Heart right ventricle (tissue), 16 donors: ENCODE results near the gene CWC27. TPM values are rescaled to one million over a fixed set of nuclear protein-coding genes. Genes with fewer than 3 reads are reported as not detected.
"Not testable (repeated sequence)": the region's sequence is repeated elsewhere in the genome, so short reads cannot be mapped to it uniquely, and the experiment has no call there.

Experiments
- ATAC-seq, 8 donors: fragments of 200-7000 bp; cut with Tn5 transposase; one replicate each; pipeline ENCODE4 v1.9.1; 2020; ENCODE audit warnings: mild to moderate bottlenecking in 8 of 8, moderate library complexity in 8 of 8, moderate number of reproducible peaks in 1 of 8
- DNase-seq, 2 donors: peaks; one replicate each; pipeline ENCODE4 v3.0.0-alpha.2; 2020
- H3K27ac ChIP-seq, 10 donors: fragments of 200-600 bp; sonication (generic) in 2 of 10; one replicate each; pipeline versions ENCODE4 v1.5.0 to v1.8.0; 2020 to 2022; ENCODE audit warnings: mild to moderate bottlenecking in 3 of 10
- H3K27me3 ChIP-seq, 7 donors: fragments of 200-600 bp; one replicate each; pipeline ENCODE4 v1.8.0; 2021 to 2022; ENCODE audit warnings: mild to moderate bottlenecking in 2 of 7
- H3K36me3 ChIP-seq, 9 donors: fragments of 200-600 bp; sonication (generic) in 1 of 9; one replicate each; pipeline versions ENCODE4 v1.5.0 to v1.8.0; 2020 to 2022; ENCODE audit warnings: mild to moderate bottlenecking in 2 of 9
- H3K4me1 ChIP-seq, 9 donors: fragments of 200-600 bp; sonication (generic) in 1 of 9; one replicate each; pipeline versions ENCODE4 v1.5.0 to v1.8.0; 2020 to 2022; ENCODE audit warnings: mild to moderate bottlenecking in 4 of 9
- H3K4me3 ChIP-seq, 10 donors: fragments of 200-600 bp; sonication (generic) in 2 of 10; one replicate each; pipeline versions ENCODE4 v1.5.0 to v1.8.0; 2020 to 2022; ENCODE audit warnings: mild to moderate bottlenecking in 7 of 10, moderate library complexity in 2 of 10
- H3K9me3 ChIP-seq, 11 donors: fragments of 200-600 bp in 10 of 11; sonication (generic) in 2 of 11; one replicate each; pipeline versions ENCODE4 v1.5.0 to v1.8.0; 2013 to 2022; ENCODE audit warnings: mild to moderate bottlenecking in 2 of 11, control low read depth in 1 of 11, moderate library complexity in 1 of 11
- WGBS, 2 donors: extraction: QIAGEN DNeasy Blood & Tissue Kit; methylation state at CpG; one replicate each; pipeline ENCODE4 v1.1.7; 2013; ENCODE audit warnings: inconsistent platforms in 1 of 2; 5-methylcytosine and 5-hydroxymethylcytosine counted together
- intact Hi-C, 10 donors: fragments of 100-400 bp; cut with DNase I; formaldehyde crosslinking; loops; one replicate each; pipeline versions ENCODE4 v1.11.1 to v1.14.2; 2022
- polyA plus RNA-seq, 2 donors: library from polyadenylated mRNA; stranded (reverse); fragments of 200-250 nt; gene quantifications; one replicate each; pipeline ENCODE4 v1.2.3, GENCODE V29; 2013
- total RNA-seq, 10 donors: library from RNA; stranded (reverse); fragmentation: NEBNext Ultra II Directional in 3 of 10; extraction: Animal tissue kit (Norgen Biotek cat#: 25700) in 3 of 10; gene quantifications; one replicate each; pipeline versions ENCODE4 v1.2.1 to v1.2.4, GENCODE V29; 2021 to 2023
- TF ChIP-seq, protein P1 (sequence below), 9 donors: fragments of 200-600 bp; sonication (generic) in 2 of 9; IDR thresholded peaks; one replicate each; pipeline versions ENCODE4 v1.5.0 to v1.8.0; 2021 to 2022; ENCODE audit warnings: antibody characterized with exemption in 9 of 9, mild to moderate bottlenecking in 5 of 9, moderate library complexity in 1 of 9
- donor health status: Arrhythmogenic right ventricular cardiomyopathy.
- donor health status: ischemic (EF 13 %, LVEDD 7.1; RV severe dilation, severe dysfunction).
- donor health status: healthy with polysubstance abuse.
- donor health status: DM: no; HTN: yes; CAD: no.
- donor health status: DM: no; HTN: no; CAD: no.
- donor health status: ischemic (EF 25% LVEDD 6.9; RV normal size, moderate dysfunction).
- donor health status: ischemic (EF 25% LVEDD 5.7; RV mildly dilated, moderate dysfunction).
- donor health status: healthy.
- donor health status: DM: yes; HTN: yes; CAD: no.
- donor health status: Ischemic cardiomyopathy.
- donor health status: ischemic (EF 35%, LVEDD 5.7; RV mildly dilated, moderate dysfunction).
- donor health status: nonischemic (EF 11% LVEDD 7.7; RV severe dilation, severe dysfunction).
- donor health status: DM: yes; HTN: yes; CAD: no.
- donor health status: PGD.
- donor health status: ischemic (EF 29% LVEDD 5.4; RV normal size, mild dysfunction).
- donor health status: nonischemic (EF 23%, LVEDD 6.1; RV moderate dilation, normal function).

CWC27 gene
- total and polyA plus RNA-seq, 12 donors: 18.7 to 32.1 (median 23.5) TPM

DNA sequence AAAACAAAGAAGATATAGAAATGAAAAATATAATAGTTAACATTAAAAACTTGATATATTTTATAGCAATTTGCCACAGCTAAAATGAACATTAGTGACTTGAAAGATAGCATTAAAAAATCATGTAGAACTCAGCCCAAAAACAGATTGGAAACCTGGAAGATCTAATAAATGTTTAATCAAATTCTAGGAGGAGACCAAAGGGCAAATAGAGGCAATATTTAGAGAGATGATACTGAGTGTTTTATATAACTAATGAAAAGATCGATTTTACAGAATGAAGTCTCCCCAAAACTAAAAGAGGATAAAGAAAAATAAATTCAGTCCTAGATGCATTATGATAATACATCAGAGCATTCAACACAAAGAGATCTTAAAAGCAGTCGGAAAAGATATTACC, 127.0 kb downstream of the CWC27 start:
- no peaks in the 10 kb centered on the region for H3K4me1 ChIP-seq
- no peaks in the 10 kb centered on the region for H3K27me3 ChIP-seq
- 97 to 99% methylated on average over 2 of the region's 2 CpGs for WGBS, 2 donors
- no peak overlapping the region for H3K4me3 ChIP-seq
- H3K9me3 ChIP-seq: peaks cover 0 to 24% (median 4%) of the 10 kb centered on the region in 11 donors
- TF ChIP-seq, protein P1, sequence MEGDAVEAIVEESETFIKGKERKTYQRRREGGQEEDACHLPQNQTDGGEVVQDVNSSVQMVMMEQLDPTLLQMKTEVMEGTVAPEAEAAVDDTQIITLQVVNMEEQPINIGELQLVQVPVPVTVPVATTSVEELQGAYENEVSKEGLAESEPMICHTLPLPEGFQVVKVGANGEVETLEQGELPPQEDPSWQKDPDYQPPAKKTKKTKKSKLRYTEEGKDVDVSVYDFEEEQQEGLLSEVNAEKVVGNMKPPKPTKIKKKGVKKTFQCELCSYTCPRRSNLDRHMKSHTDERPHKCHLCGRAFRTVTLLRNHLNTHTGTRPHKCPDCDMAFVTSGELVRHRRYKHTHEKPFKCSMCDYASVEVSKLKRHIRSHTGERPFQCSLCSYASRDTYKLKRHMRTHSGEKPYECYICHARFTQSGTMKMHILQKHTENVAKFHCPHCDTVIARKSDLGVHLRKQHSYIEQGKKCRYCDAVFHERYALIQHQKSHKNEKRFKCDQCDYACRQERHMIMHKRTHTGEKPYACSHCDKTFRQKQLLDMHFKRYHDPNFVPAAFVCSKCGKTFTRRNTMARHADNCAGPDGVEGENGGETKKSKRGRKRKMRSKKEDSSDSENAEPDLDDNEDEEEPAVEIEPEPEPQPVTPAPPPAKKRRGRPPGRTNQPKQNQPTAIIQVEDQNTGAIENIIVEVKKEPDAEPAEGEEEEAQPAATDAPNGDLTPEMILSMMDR (IDR thresholded peaks at IDR 0.05): no peak
- intact Hi-C loops: no loop called here
- no peak for ATAC-seq
- DNase-seq: no peak
- peaks cover 0 to 19% (median 0%) of the 10 kb centered on the region in 9 donors for H3K36me3 ChIP-seq
- H3K27ac ChIP-seq: no peak overlapping the region

DNA sequence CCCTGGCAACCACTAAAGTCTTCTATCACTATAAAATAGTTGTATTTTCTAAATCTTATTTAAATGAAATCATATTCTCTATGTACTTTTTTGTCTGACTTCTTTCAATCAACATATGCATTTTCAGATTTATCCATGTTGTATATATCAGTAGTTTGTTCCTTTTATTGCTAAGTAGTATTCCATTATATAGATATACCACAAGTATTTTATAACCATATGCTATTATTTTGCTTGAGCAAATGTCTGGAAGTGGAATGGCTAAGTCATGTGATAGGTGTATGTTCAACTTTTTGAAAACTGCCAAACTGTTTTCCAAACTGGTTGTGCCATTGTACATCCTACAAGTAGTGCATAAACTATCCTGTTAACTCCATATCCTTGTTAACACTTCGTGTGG, 131.1 kb downstream of the CWC27 start:
- ATAC-seq (no peak), DNase-seq (no peak)
- Histone ChIP-seq H3K27ac (no peak overlapping the region), H3K4me3 (no peak overlapping the region), H3K27me3 (no peaks in the 10 kb centered on the region), H3K36me3 (peaks cover 0 to 19% (median 0%) of the 10 kb centered on the region in 9 donors), H3K9me3 (peaks cover 0 to 24% (median 4%) of the 10 kb centered on the region in 11 donors), H3K4me1 (no peaks in the 10 kb centered on the region)
- WGBS, 2 donors: 80 to 83% methylated on average over 1 of the region's 1 CpG
- TF ChIP-seq, protein P1 (IDR thresholded peaks at IDR 0.05): no peak
- intact Hi-C loops: no loop called here

DNA sequence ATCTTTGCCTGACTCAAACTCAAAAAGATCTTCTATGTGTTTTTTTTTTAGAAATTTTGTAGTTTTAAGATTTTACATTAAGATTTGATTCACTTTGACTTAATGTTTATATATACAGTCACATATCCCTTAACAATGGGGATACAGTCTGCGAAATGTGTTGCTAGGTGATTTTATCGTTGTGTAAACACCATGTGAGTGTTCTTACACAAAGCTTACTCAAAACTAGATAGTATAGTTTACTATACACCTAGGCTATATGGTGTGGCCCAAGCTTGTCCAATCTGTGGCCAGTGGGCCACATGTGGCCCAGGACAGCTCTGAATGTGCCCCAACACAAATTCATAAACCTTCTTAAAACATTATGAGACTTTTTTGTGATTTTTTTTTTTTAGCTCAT, 131.9 kb downstream of the CWC27 start:
- WGBS, 2 donors: 93 to 96% methylated on average over 2 of the region's 2 CpGs
- no peak for ATAC-seq
- intact Hi-C loops: no loop called here

DNA sequence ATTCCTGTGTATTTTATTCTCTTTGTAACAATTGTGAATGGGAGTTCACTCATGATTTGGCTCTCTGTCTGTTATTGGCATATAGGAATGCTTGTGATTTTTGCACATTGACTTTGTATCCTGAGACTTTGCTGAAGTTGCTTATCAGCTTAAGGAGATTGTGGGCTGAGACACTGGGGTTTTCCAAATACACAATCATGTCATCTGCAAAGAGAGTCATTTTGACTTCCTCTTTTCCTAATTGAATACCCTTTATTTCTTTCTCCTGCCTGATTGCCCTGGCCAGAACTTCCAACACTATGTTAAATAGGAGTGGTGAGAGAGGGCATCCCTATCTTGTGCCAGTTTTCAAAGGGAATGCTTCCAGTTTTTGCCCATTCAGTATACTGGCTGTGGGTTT, 138.7 kb downstream of the CWC27 start:
- H3K4me1 ChIP-seq, H3K27me3 ChIP-seq, intact Hi-C loops: not testable (repeated sequence)

More for the DNA sequence above, 131.9 kb downstream of the CWC27 start:
- Histone ChIP-seq H3K36me3 (peaks cover 0 to 19% (median 0%) of the 10 kb centered on the region in 9 donors), H3K4me3 (no peak overlapping the region), H3K9me3 (peaks cover 0 to 25% (median 4%) of the 10 kb centered on the region in 11 donors), H3K27me3 (no peaks in the 10 kb centered on the region), H3K4me1 (no peaks in the 10 kb centered on the region), H3K27ac (no peak overlapping the region)
- no peak for DNase-seq
- TF ChIP-seq, protein P1 (IDR thresholded peaks at IDR 0.05): no peak

DNA sequence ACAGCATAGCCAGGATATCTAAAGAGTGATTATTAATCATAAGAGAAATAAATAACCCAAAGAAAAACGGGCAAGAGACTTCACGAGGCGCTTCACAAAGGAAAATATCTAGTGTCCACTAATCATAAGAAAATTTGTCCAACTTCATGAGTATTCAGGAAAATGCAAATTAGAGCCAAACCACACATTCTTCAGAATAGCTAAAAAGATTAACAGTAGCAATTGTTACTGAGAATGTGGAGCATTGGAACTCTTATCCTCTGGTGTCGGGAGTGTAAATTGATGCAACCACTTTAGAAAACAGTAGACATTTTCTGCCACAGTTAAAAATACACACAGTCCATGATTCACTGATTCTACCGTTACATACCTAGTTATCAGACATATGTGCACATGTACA, 145.7 kb downstream of the CWC27 start:
- intact Hi-C loops: no loop called here
- Histone ChIP-seq H3K27me3 (no peaks in the 10 kb centered on the region), H3K4me3 (no peak overlapping the region), H3K27ac (no peak overlapping the region), H3K9me3 (peaks cover 0 to 38% (median 7%) of the 10 kb centered on the region in 11 donors), H3K4me1 (no peaks in the 10 kb centered on the region), H3K36me3 (peaks cover 0 to 14% (median 0%) of the 10 kb centered on the region in 9 donors)
- DNase-seq: no peak
- TF ChIP-seq, protein P1 (IDR thresholded peaks at IDR 0.05): no peak
- ATAC-seq: no peak
- WGBS, 2 donors: 88 to 93% methylated on average over 5 of the region's 5 CpGs

More for the DNA sequence above, 138.7 kb downstream of the CWC27 start:
- peaks cover 0 to 11% (median 0%) of the 10 kb centered on the region in 9 donors for H3K36me3 ChIP-seq
- ATAC-seq, H3K27ac ChIP-seq, H3K4me3 ChIP-seq, DNase-seq: not testable (repeated sequence)
- peaks cover 0 to 42% (median 7%) of the 10 kb centered on the region in 11 donors for H3K9me3 ChIP-seq
